IMR-90 (cell line): ENCODE results near the gene TMEM72. TPM values are rescaled to one million over a fixed set of nuclear protein-coding genes. Genes with fewer than 3 reads are reported as not detected.

Source experiments
- ATAC-seq: fragments of 200-7000 bp; cut with Tn5 transposase; 2 replicates; pipeline ENCODE4 v1.9.1; 2020; ENCODE audit warnings: low read depth, mild to moderate bottlenecking, moderate library complexity
- BruUV-seq: library from RNA; stranded (reverse); fragments of 400-500 nt; replicated peaks from 2 replicates; lab custom pipeline; 2021; lab: Mats Ljungman, UMichigan
- CTCF ChIA-PET: fragments of 300-600 bp; formaldehyde crosslinking; extraction: SDS; loops from one replicate; lab custom pipeline; 2021; ENCODE audit warnings: antibody characterized with exemption; lab: Yijun Ruan, JAX
- POLR2A ChIA-PET: fragments of 300-600 bp; sonication (Branson Sonifier 250); formaldehyde crosslinking; loops from one replicate; lab custom pipeline; 2022; ENCODE audit warnings: antibody characterized with exemption; ENCODE audit not compliant: unreplicated experiment; lab: Charles Lee
- DNase-seq: peaks from one replicate; pipeline ENCODE4 v3.0.0; 2013
- H2AFZ ChIP-seq: replicated peaks from 2 replicates; pipeline ENCODE3; 2013; ENCODE audit warnings: low read length, mild to moderate bottlenecking; ENCODE audit not compliant: poor library complexity
- H2AK5ac ChIP-seq: 2 replicates; pipeline ENCODE4 v1.6.1; 2013; ENCODE audit warnings: low read depth, low read length, inconsistent platforms
- H2AK9ac ChIP-seq: replicated peaks from 2 replicates; pipeline ENCODE3; 2013; ENCODE audit warnings: mild to moderate bottlenecking, low read depth, low read length, moderate library complexity; ENCODE audit not compliant: poor library complexity
- H2BK120ac ChIP-seq: 2 replicates; pipeline ENCODE4 v1.6.1; 2013; ENCODE audit warnings: low read depth, low read length, inconsistent platforms
- H2BK15ac ChIP-seq: 3 replicates; pipeline ENCODE4 v1.6.1; 2013; ENCODE audit warnings: low read depth, low read length, inconsistent platforms
- H2BK20ac ChIP-seq: 2 replicates; pipeline ENCODE4 v1.6.1; 2013; ENCODE audit warnings: low read depth, mild to moderate bottlenecking, inconsistent platforms, low read length, moderate library complexity
- H2BK5ac ChIP-seq: 2 replicates; pipeline ENCODE4 v1.6.1; 2013; ENCODE audit warnings: mild to moderate bottlenecking, low read depth, low read length, inconsistent platforms; ENCODE audit not compliant: poor library complexity, severe bottlenecking
- H3K14ac ChIP-seq: replicated peaks from 2 replicates; pipeline ENCODE4 v1.6.1; 2013; ENCODE audit warnings: low read depth, low read length, inconsistent platforms
- H3K18ac ChIP-seq: 2 replicates; pipeline ENCODE4 v1.6.1; 2013; ENCODE audit warnings: low read depth, low read length, control low read depth
- H3K23ac ChIP-seq: 2 replicates; pipeline ENCODE4 v1.6.1; 2013; ENCODE audit warnings: low read depth, low read length, inconsistent platforms
- H3K27ac ChIP-seq: 2 replicates; pipeline ENCODE4 v1.5.1; 2013; ENCODE audit warnings: mild to moderate bottlenecking, control low read depth, low read length; ENCODE audit not compliant: insufficient read depth
- H3K27me3 ChIP-seq: 2 replicates; pipeline ENCODE4 v1.6.1; 2013; ENCODE audit warnings: low read length; ENCODE audit not compliant: control insufficient read depth, insufficient read depth
- H3K36me3 ChIP-seq: 2 replicates; pipeline ENCODE4 v1.6.1; 2013; ENCODE audit warnings: low read length, mixed read lengths; ENCODE audit not compliant: control insufficient read depth, insufficient read depth
- H3K4ac ChIP-seq: 2 replicates; pipeline ENCODE4 v1.6.1; 2013; ENCODE audit warnings: low read depth, low read length, inconsistent platforms
- H3K4me1 ChIP-seq: 2 replicates; pipeline ENCODE4 v1.6.1; 2013; ENCODE audit warnings: low read length, mixed read lengths; ENCODE audit not compliant: control insufficient read depth, insufficient read depth
- H3K4me2 ChIP-seq: 2 replicates; pipeline ENCODE4 v1.6.1; 2013; ENCODE audit warnings: low read depth, mild to moderate bottlenecking, control low read depth, low read length, moderate library complexity
- H3K4me3 ChIP-seq: 2 replicates; pipeline ENCODE4 v1.5.1; 2013; ENCODE audit warnings: low read depth, mild to moderate bottlenecking, control low read depth, low read length, moderate library complexity; ENCODE audit not compliant: insufficient read depth
- H3K56ac ChIP-seq: 2 replicates; pipeline ENCODE4 v1.6.1; 2013; ENCODE audit warnings: low read length, inconsistent platforms; ENCODE audit not compliant: insufficient read depth; ENCODE audit errors: extremely low read depth
- H3K79me1 ChIP-seq, 2 experiments: 2 replicates each; pipeline ENCODE4 v1.6.1; 2013; ENCODE audit warnings: low read length in 2 of 2, inconsistent platforms in 1 of 2, low read depth in 1 of 2
- H3K9ac ChIP-seq: 2 replicates; pipeline ENCODE4 v1.6.1; 2013; ENCODE audit warnings: low read depth, low read length, control low read depth
- H3K9me1 ChIP-seq: 2 replicates; pipeline ENCODE4 v1.6.1; 2013; ENCODE audit warnings: low read length, inconsistent platforms; ENCODE audit not compliant: insufficient read depth
- H3K9me3 ChIP-seq: 2 replicates; pipeline ENCODE4 v1.6.1; 2013; ENCODE audit warnings: low read length; ENCODE audit not compliant: control insufficient read depth, insufficient read depth
- H4K20me1 ChIP-seq: 2 replicates; pipeline ENCODE4 v1.6.1; 2013; ENCODE audit warnings: low read length, inconsistent platforms; ENCODE audit not compliant: insufficient read depth
- H4K5ac ChIP-seq: 2 replicates; pipeline ENCODE4 v1.6.1; 2013; ENCODE audit warnings: mild to moderate bottlenecking, low read depth, low read length, control low read depth
- H4K8ac ChIP-seq, 2 experiments: 2 replicates each; pipeline ENCODE4 v1.6.1; 2013; ENCODE audit warnings: low read depth in 2 of 2, low read length in 2 of 2, control low read depth in 1 of 2, inconsistent platforms in 1 of 2
- H4K91ac ChIP-seq: 2 replicates; pipeline ENCODE4 v1.6.1; 2013; ENCODE audit warnings: low read depth, low read length, inconsistent platforms; ENCODE audit not compliant: insufficient read depth
- CHD1 ChIP-seq: IDR thresholded peaks from 2 replicates; pipeline ENCODE4 v1.6.1; 2012; ENCODE audit warnings: low read depth, low read length, improper control_type of control experiment
- WGBS, 2 experiments: methylation state at CpG; one replicate each; pipeline versions ENCODE4 v1.1.5 to v1.1.7; 2013; ENCODE audit warnings: missing lambda C conversion rate in 2 of 2; ENCODE audit not compliant: insufficient read length in 1 of 2; ENCODE audit errors: extremely low coverage in 2 of 2; 5-methylcytosine and 5-hydroxymethylcytosine counted together
- dilution Hi-C: fragments of 300-500 bp; cut with HindIII; formaldehyde crosslinking; loops from one replicate; pipeline ENCODE4 v1.14.3; 2018; ENCODE audit warnings: low sequenced_read_pairs; ENCODE audit not compliant: unreplicated experiment
- in situ Hi-C: fragments of 300-500 bp; cut with MboI; formaldehyde crosslinking; loops from 3 replicates; pipeline ENCODE4 v1.14.3; 2019; ENCODE audit warnings: low sequenced_read_pairs, inconsistent platforms, mixed read lengths
- intact Hi-C: fragments of 100-400 bp; cut with micrococcal nuclease; formaldehyde crosslinking; loops from 2 replicates; pipeline ENCODE4 v1.10.0; 2022
- polyA plus RNA-seq, 3 experiments: library from polyadenylated mRNA; depleted of rRNA; stranded (reverse); fragments of >200 nt; gene quantifications; 2 replicates each; pipeline ENCODE4 v1.2.3, GENCODE V29; 2012; ENCODE audit warnings: low replicate concordance in 1 of 3
- total RNA-seq: library from RNA; depleted of rRNA; stranded (reverse); fragments of >200 nt; gene quantifications from 2 replicates; pipeline ENCODE4 v1.2.3, GENCODE V29; 2012

Gene TMEM72
- total and polyA plus RNA-seq, 2 of the 4 experiments (the other 2 are of a cell fraction): not detected

DNA sequence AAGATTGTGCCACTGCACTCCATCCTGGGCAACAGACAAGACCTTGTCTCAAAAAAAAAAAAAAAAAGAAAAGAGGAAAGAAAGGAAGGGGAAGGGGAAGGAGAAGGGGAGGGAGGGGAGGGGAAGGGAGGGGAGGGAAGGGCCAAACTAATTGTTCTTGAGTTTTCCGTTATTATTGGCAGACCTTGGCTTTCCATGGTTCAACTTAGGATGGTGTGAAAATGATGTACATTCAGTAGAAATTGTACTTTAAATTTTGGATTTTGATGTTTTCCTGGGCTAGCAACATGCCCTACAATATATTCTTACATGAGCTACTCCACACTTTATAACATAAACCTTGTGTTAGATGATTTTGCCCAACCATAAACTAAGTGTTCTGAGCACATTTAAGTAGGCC lies 1.2 kb upstream of the TMEM72 start:
- Histone ChIP-seq H3K56ac (no peak overlapping the region), H2BK5ac (no peak overlapping the region), H2BK20ac (no peak overlapping the region), H4K20me1 (no peaks in the 10 kb centered on the region), H3K23ac (no peak overlapping the region), H2BK120ac (no peak overlapping the region), H3K4me3 (no peak overlapping the region), H3K18ac (no peak overlapping the region), H3K27ac (no peak overlapping the region), H4K8ac (no peak overlapping the region), H3K36me3 (no peaks in the 10 kb centered on the region), H3K14ac (no peak overlapping the region), H2AK9ac (no peak overlapping the region), H3K9me1 (no peaks in the 10 kb centered on the region), H3K79me1 (no peaks in the 10 kb centered on the region), H4K91ac (no peak overlapping the region), H2AFZ (no peak overlapping the region), H3K4me2 (no peak overlapping the region), H4K5ac (no peak overlapping the region), H3K4me1 (no peaks in the 10 kb centered on the region), H3K4ac (no peak overlapping the region), H3K27me3 (peaks cover 54% of the 10 kb centered on the region), H3K9me3 (peaks cover 4% of the 10 kb centered on the region), H2BK15ac (no peak overlapping the region), H2AK5ac (no peak overlapping the region), H3K9ac (no peak overlapping the region)
- no peak for DNase-seq
- CTCF ChIA-PET: no interaction called here
- POLR2A ChIA-PET: no interaction called here
- dilution Hi-C loops (no loop called here), in situ Hi-C loops (no loop called here), intact Hi-C loops (no loop called here)
- no CpG with 5 or more reads among the region's 1 CpG for WGBS, 2 experiments
- no peak for TF ChIP-seq CHD1
- ATAC-seq: no peak
- no TSS peak for BruUV-seq
